Ovary (tissue), 9 donors: ENCODE results near the gene DNAJC6. TPM values are rescaled to one million over a fixed set of nuclear protein-coding genes. Genes with fewer than 3 reads are reported as not detected.

Source experiments
- DNase-seq, 5 donors: peaks; one replicate each; pipeline ENCODE4 v3.0.0-alpha.2; 2019 to 2020
- H3K27ac ChIP-seq, 2 donors: fragments of 200-600 bp; one replicate each; pipeline versions ENCODE4 v1.5.1 to v1.8.0; 2019 to 2022
- H3K27me3 ChIP-seq: fragments of 200-600 bp; one replicate; pipeline ENCODE4 v1.8.0; 2022
- H3K36me3 ChIP-seq: fragments of 200-600 bp; sonication (generic); one replicate; pipeline ENCODE4 v1.5.1; 2019
- H3K4me1 ChIP-seq: one replicate; pipeline ENCODE4 v1.8.1; 2013; ENCODE audit warnings: mild to moderate bottlenecking, moderate library complexity; ENCODE audit not compliant: insufficient read depth
- H3K4me3 ChIP-seq: fragments of 200-600 bp; sonication (generic); one replicate; pipeline ENCODE4 v1.5.1; 2017
- H3K9me3 ChIP-seq, 2 donors: fragments of 200-600 bp in 1 of 2; sonication (generic) in 1 of 2; one replicate each; pipeline versions ENCODE4 v1.5.1 to v1.8.1; 2013 to 2019; ENCODE audit warnings: mild to moderate bottlenecking in 1 of 2, moderate library complexity in 1 of 2
- EP300 ChIP-seq: sonication (generic); formaldehyde crosslinking; IDR thresholded peaks from one replicate; pipeline ENCODE4 v1.6.1; 2017; ENCODE audit warnings: antibody characterized with exemption
- POLR2A ChIP-seq: fragments of 450-650 bp; IDR thresholded peaks from one replicate; pipeline ENCODE4 v1.6.1; 2017; ENCODE audit warnings: antibody characterized with exemption, mild to moderate bottlenecking, moderate library complexity
- WGBS, 3 donors: extraction: QIAGEN DNeasy Blood & Tissue Kit in 1 of 3; methylation state at CpG; one replicate each; pipeline versions ENCODE4 v1.1.5 to v1.1.7; 2013 to 2017; 5-methylcytosine and 5-hydroxymethylcytosine counted together
- intact Hi-C, 4 donors: fragments of 100-400 bp; cut with DNase I; formaldehyde crosslinking; loops; one replicate each; pipeline versions ENCODE4 v1.11.0 to v1.15.1; 2022 to 2023
- polyA plus RNA-seq, 2 donors: library from polyadenylated mRNA; stranded (reverse); fragments of 200-250 nt in 1 of 2; fragments of 350-450 nt in 1 of 2; fragmentation: Illumina TruSeq in 1 of 2; extraction: RNeasy Lipid Tissue Mini Kit (QIAGEN cat#74804) in 1 of 2; gene quantifications; one replicate each; pipeline ENCODE4 v1.2.3, GENCODE V29; 2013 to 2014
- total RNA-seq, 7 donors: library from RNA; depleted of rRNA in 2 of 7; stranded (reverse); fragments of >200 nt in 2 of 7; fragmentation: NEBNext Ultra II Directional in 3 of 7; extraction: Animal tissue kit (Norgen Biotek cat#: 25700) in 3 of 7; gene quantifications; one replicate each; pipeline versions ENCODE4 v1.1.0 to v1.2.4, GENCODE V29; 2016 to 2023
- TF ChIP-seq, protein P1 (sequence below), 3 donors: fragments of 450-650 bp in 2 of 3; fragments of 200-600 bp in 1 of 3; IDR thresholded peaks; one replicate each; pipeline versions ENCODE4 v1.5.1 to v1.8.0; 2016 to 2022; ENCODE audit warnings: antibody characterized with exemption in 3 of 3, mild to moderate bottlenecking in 1 of 3
- donor health status: DM: no; HTN: no; CAD: no; lungs with moderate emphysema.
- donor health status: DM: no; HTN: no; CAD: no.
- donor health status: Bipolar disorder and iron deficiency.
- donor health status: DM: yes; HTN: yes; CAD: no.
- donor health status: DM: no; HTN: no; CAD: no.
- donor health status: DM: yes; HTN: yes; CAD: no.

The DNAJC6 gene
- total and polyA plus RNA-seq, 9 donors: 0.48 to 2.7 (median 1.5) TPM

GRCh38 chr1:65432918-65433317 lies 123.6 kb downstream of the DNAJC6 start:
- 79 to 81% (median 80%) methylated on average over 8 of the region's 8 CpGs for WGBS, 3 donors
- Histone ChIP-seq H3K4me3 (no peak overlapping the region), H3K27ac (no peak overlapping the region), H3K36me3 (no peaks in the 10 kb centered on the region), H3K4me1 (peaks cover 2% of the 10 kb centered on the region), H3K27me3 (no peaks in the 10 kb centered on the region), H3K9me3 (no peaks in the 10 kb centered on the region)
- intact Hi-C loops: loop anchor here in 1 of 4 donors (5.0 kb wide), 1 partner anchor 254 kb away; no protein-coding TSS in a partner anchor
- DNase-seq: no peak
- TF ChIP-seq, protein P1, sequence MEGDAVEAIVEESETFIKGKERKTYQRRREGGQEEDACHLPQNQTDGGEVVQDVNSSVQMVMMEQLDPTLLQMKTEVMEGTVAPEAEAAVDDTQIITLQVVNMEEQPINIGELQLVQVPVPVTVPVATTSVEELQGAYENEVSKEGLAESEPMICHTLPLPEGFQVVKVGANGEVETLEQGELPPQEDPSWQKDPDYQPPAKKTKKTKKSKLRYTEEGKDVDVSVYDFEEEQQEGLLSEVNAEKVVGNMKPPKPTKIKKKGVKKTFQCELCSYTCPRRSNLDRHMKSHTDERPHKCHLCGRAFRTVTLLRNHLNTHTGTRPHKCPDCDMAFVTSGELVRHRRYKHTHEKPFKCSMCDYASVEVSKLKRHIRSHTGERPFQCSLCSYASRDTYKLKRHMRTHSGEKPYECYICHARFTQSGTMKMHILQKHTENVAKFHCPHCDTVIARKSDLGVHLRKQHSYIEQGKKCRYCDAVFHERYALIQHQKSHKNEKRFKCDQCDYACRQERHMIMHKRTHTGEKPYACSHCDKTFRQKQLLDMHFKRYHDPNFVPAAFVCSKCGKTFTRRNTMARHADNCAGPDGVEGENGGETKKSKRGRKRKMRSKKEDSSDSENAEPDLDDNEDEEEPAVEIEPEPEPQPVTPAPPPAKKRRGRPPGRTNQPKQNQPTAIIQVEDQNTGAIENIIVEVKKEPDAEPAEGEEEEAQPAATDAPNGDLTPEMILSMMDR (IDR thresholded peaks at IDR 0.05): no peak
- TF ChIP-seq EP300 (no peak), POLR2A (no peak)

- no peaks in the 10 kb centered on the region for H3K36me3 ChIP-seq
- H3K9me3 ChIP-seq: no peaks in the 10 kb centered on the region
- no peak overlapping the region for H3K27ac ChIP-seq
- no peak overlapping the region for H3K4me3 ChIP-seq
- TF ChIP-seq EP300 (no peak), POLR2A (no peak)
- TF ChIP-seq, protein P1 (IDR thresholded peaks at IDR 0.05): no peak
- no peaks in the 10 kb centered on the region for H3K4me1 ChIP-seq
- DNase-seq: no peak
- 87 to 90% (median 88%) methylated on average over 1 of the region's 1 CpG for WGBS, 3 donors
- H3K27me3 ChIP-seq: no peaks in the 10 kb centered on the region
- intact Hi-C loops: loop anchor here in 1 of 4 donors (5.0 kb wide), 1 partner anchor 253 kb away; no protein-coding TSS in a partner anchor
Observed at GRCh38 chr1:65434255-65434654, 124.9 kb downstream of the DNAJC6 start.

- TF ChIP-seq EP300 (no peak), POLR2A (no peak)
- TF ChIP-seq, protein P1 (IDR thresholded peaks at IDR 0.05): no peak
- Histone ChIP-seq H3K27ac (no peak overlapping the region), H3K4me3 (no peak overlapping the region), H3K9me3 (no peaks in the 10 kb centered on the region), H3K4me1 (no peaks in the 10 kb centered on the region), H3K27me3 (no peaks in the 10 kb centered on the region), H3K36me3 (no peaks in the 10 kb centered on the region)
- intact Hi-C loops: loop anchor here in 1 of 4 donors (5.0 kb wide), 1 partner anchor 253 kb away; no protein-coding TSS in a partner anchor
- WGBS, 3 donors: 85 to 91% (median 86%) methylated on average over 3 of the region's 3 CpGs
- DNase-seq: no peak
Observed at GRCh38 chr1:65434760-65435159, 125.4 kb downstream of the DNAJC6 start.

DNA sequence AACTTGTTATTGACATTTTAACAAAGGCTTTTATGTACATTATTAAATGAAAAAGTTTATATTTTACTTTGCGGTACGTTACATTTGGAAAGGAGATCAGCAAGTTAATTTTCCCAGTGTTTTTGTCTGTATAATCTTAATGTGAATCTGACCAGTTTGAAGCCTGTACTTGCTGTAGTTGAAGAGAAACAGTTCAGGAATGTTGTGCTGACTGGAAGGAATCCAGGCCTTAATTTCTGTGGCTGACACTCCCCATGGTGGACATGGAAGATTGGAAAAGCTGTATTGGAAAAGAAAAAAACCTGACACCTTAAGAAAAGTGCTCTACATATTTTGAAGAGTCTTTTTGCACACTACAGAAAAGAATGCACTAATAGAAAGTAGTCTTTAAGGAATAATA lies 126.6 kb downstream of the DNAJC6 start:
- no peak for DNase-seq
- TF ChIP-seq, protein P1 (IDR thresholded peaks at IDR 0.05): no peak
- TF ChIP-seq EP300 (no peak), POLR2A (no peak)
- Histone ChIP-seq H3K27ac (no peak overlapping the region), H3K27me3 (no peaks in the 10 kb centered on the region), H3K9me3 (no peaks in the 10 kb centered on the region), H3K36me3 (no peaks in the 10 kb centered on the region), H3K4me3 (no peak overlapping the region), H3K4me1 (no peaks in the 10 kb centered on the region)
- 40 to 49% (median 47%) methylated on average over 2 of the region's 2 CpGs for WGBS, 3 donors
- intact Hi-C loops: no loop called here
